Effector CD8-positive, alpha-beta T cell (primary cell): Measurements from ENCODE around the gene PLEKHM3.

ENCODE experiments used
- DNase-seq: peaks from one replicate; lab custom pipeline; 2025; lab: John Stamatoyannopoulos, UW

The PLEKHM3 gene

GRCh38 chr2:207993151-207993763, 32.1 kb downstream of the PLEKHM3 start:
- DNase-seq, result no peak

DNA sequence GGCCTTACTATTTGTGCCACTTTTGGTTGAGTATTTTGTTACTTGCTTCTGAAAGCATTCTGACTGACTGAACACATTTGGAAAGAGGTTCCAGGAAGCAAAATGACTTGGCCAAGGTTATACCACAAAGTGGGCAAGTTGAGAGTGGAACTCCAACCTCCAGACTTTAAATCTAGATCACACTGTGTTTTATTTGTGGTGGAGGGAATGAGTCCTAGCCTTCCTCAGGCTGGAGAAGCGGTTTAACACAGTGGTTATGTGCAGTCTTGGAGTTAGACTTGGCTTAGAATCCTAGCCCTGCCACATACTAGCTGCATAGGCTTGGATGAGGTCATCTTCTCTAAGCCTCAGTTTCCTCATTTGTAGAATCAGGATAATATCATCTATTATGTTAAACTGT, 33.4 kb downstream of the PLEKHM3 start:
- no peak for DNase-seq

- DNase-seq, result no peak
Measured at GRCh38 chr2:207990784-207991183, 34.5 kb downstream of the PLEKHM3 start.

GRCh38 chr2:207988975-207989374, 36.4 kb downstream of the PLEKHM3 start:
- DNase-seq, result no peak

DNA sequence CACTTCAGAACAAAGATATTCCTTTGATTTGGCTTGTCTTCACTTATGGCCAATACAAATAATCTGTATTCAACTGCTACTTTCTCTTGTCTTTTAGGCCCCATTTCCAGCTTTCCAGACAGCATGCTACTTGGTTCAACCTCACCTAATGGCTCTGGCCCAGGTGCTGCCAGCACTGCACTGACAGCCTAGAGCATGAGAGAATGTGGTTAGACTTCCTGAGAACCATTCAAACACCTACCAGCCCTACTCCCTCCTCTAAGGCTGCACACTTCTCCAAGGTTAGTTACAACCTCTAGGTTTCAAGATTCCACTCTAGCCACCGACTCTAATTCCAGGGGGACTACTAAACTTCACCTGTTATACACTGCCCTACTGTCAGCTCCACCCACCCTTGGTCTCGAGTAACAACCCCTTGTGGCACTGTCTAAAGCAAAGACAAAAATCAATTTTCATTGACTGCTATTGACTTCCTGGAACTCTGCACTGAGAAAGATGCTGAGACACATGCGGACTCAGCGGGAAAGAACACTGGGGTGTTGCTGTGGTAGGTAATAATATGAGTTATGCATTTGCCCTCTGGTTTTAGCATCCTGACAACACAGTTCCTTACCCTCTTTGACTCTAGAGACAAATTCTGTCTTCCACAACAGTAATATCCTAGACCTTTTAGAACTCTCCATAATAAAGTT, 38.2 kb downstream of the PLEKHM3 start:
- no peak for DNase-seq

DNA sequence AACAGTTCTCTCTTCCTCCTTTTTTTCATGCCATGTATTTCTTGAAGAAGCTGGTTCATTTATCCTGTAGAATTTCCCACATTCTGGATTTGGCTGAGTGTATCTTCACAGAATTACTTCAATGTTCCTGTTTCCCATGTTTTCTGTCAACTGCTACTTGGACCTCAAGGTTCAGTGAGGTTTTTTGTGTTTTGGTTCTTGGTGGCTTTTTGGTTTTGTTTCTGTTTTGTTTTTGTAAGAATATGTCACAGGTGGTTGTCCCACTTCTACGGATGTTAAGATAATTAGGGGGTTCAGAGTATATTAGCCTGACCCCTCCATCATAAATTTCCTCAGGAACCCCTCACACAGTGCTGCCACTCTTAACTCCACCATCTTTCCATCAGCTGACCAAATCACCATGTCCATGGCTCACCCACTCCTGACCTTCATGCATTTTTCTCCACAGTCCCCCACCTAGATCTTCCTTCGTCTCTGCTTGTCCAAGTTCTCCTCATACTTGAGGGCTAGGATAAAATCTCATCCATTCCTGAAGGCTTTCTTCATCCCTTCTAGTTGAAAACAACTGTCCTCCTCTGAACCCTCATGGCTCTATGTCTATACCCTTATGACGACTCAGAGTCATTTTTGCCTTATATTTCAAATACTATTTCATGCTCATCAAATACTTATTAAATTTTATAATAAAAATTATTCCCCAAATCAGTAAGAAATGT, 40.4 kb downstream of the PLEKHM3 start:
- DNase-seq, result no peak

DNA sequence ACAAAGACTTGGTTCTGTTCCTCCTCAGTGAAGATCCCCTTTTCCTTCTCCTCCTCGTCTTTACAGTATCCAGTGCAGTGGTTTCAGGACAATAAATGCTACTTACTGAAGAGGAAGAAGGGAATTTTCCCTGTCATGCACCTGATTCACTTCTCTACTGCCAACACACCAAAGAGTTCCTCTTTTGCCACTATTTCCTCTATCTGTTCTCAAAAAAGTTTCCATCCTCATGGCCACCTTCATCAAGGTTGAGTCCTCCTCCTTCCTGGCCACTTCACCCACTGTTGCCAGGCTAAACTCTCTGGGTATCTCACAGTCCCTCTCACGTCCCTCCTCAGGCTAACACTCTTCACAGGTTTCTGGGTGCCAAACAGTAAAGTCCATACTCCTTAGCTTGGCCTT, 41.7 kb downstream of the PLEKHM3 start:
- DNase-seq, result no peak

- no peak for DNase-seq
Measured at GRCh38 chr2:207978177-207978948, 47.0 kb downstream of the PLEKHM3 start.

GRCh38 chr2:207975921-207976320, 49.4 kb downstream of the PLEKHM3 start:
- no peak for DNase-seq

GRCh38 chr2:207974216-207974605, 51.1 kb downstream of the PLEKHM3 start:
- DNase-seq, result no peak

GRCh38 chr2:207970826-207971180, 54.5 kb downstream of the PLEKHM3 start:
- no peak for DNase-seq

DNA sequence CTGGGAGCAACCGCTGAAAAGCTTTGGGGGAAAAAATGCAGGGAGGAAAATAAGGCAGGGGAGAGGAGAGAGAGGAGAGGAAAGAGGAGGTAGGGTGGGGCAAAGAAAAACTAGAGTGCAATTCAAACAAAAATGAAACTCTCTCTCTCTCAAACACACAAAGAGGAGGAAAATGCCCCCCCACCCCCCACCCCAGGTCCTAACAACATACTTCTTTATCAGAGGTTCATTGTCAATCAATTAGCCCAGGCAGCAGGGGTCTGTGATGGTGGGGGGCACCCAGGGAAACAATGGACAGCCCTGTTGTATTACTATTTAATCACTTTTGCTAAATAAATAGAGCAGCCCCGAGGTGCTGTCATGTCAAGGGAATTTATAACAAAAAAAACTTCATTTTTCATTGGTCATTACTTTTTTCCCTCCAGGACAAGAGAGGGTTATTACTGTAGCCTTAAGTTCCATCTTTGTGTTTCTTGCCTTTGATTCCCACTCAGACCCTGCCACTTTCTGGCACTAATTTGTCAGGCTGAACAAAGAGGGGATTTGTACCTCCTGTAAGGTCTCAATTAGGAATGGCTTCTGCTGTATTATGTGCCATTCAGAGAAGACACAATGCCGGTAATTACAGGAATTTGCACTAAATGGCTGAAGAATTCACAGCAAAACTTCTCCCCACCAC, 55.0 kb downstream of the PLEKHM3 start:
- no peak for DNase-seq

DNA sequence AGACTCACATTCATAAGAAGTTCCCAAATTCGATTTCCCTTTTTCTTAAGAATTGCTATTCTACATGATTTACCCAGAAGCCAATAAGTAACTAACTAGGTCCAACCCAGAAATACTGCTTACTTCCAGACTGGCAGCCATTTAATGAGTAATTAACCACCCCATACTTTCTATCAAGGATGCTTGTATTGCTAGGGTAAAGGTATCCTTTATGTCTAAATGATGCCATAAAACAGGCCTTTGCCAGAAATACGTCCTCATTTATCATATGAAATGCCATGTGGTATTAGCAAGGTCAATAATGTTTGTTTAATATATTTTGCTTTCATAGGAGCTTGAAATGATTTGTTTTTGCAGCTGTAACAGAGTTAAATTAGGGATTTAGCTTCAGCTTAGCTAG, 56.1 kb downstream of the PLEKHM3 start:
- no peak for DNase-seq

DNA sequence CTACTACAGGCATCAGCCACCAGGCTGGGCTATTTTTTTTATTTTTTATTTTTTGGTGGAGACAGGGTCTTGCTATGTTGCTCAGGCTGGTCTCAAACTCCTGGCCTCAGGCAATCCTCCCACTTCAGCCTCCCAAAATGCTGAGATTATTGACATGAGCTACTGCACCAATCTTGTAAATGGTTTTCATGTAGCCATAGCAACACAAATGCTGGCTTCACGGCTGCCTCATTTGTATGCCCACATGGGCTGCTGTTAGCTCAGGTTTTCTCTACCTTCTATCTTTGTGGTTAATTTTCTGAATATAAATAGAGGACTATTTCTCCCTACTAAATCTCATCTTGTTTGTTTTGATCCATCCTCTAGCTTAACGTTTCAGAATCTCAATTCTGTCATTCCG, 58.2 kb downstream of the PLEKHM3 start:
- no peak for DNase-seq

GRCh38 chr2:207960911-207961310, 64.4 kb downstream of the PLEKHM3 start:
- no peak for DNase-seq

DNA sequence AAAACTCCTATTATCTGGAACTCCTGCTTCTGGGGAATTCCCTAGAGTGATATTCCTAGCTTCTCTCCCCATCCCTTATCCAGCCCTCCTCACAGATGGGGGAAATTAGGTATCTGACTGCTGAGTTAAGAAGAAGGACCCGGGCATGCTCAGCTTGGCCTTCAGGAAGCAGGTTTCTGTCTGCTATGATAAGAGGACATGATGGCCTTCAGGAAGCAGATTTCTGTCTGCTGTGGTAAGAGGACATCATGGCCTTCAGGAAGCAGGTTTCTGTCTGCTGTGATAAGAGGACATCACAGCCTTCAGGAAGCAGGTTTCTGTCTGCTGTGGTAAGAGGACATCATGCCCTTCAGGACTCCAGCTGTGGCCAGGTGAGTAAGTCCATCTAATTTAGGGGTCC, 65.2 kb downstream of the PLEKHM3 start:
- DNase-seq, result no peak

DNA sequence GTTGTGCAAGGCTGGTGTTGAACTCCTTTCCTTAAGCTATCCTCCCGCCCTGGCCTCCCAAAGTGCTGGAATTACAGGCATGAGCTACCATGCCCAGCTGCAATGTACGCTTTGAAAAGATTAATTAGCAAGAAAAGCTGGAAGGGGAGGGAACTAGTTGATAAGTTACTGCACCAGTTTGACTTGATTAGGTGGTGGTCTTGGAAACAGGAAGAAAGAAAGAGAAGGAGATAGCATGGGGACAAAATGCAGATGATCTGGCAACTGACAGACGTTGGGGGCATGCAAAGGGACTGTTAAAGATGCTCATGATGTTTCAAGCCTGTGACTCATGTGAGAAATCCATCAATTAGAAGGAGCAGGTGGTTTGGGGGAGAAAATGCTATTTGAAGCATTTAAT, 68.6 kb downstream of the PLEKHM3 start:
- no peak for DNase-seq

GRCh38 chr2:207955456-207955855, 69.9 kb downstream of the PLEKHM3 start:
- DNase-seq, result no peak

DNA sequence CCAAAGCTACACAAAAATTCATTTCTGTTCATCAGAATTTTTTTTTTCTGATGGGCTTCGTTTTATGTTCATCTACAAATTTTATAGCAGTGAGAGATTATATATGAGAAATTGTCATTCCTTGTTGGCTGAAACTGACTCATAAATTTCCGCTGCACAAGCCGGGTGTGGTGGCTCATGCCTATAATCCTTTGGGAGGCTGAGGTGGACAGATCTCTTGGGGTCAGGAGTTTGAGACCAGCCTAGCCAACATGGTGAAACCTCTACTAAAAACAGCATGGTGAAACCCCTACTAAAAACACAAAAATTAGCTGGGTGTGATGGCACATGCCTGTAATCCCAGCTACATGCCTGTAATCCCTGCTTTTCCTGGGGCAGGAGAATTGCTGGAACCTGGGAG, 72.0 kb downstream of the PLEKHM3 start:
- DNase-seq, result no peak

DNA sequence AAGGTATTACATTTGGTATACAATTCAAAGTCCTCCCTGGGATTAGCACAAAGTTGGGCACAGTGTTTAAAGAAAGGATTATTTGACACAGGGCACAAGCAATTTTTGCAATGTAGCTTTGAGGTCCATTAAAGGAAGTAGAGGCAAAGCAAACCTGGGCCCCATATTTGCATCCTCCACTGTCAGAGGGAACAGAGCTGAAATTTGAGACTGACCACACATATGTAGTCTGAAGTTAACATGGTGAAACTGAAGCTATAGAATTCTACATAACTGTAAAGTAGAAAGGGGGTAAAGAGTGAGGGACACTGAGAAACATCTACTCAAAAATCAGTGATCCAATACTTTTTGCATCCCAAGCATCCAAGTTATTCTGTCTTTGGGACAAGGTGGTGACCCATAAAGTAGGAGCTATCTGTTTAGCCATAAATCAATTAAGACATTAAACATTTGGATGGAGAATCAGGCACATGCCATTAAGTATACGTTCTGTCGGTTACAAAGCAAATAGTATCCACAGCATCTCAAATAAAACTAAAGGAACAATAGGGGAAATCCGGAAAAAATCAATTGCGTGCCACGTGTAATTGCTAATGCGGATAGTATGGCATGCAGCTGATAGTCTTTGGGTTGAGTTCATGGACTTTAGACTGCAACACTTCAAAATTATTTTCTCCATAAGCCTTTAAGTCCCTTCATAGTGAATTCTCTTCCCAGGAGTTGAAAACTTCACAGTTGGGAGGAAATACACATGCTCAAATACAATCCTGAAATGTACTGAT, 72.6 kb downstream of the PLEKHM3 start:
- no peak for DNase-seq
